Thymus (tissue), 11 donors: ENCODE data around the gene PRSS12. TPM values are rescaled to one million over a fixed set of nuclear protein-coding genes. Genes with fewer than 3 reads are reported as not detected.

ENCODE experiments used
- DNase-seq, 9 donors: peaks; one replicate each; pipeline ENCODE4 v3.0.0-alpha.2; 2013; ENCODE audit warnings: low spot score in 9 of 9, low read depth in 6 of 9, missing footprints in 1 of 9
- H3K27ac ChIP-seq, 2 donors: one replicate each; pipeline ENCODE4 v1.5.1; 2013; ENCODE audit warnings: control low read depth in 1 of 2, low read depth in 1 of 2, low read length in 1 of 2, mild to moderate bottlenecking in 1 of 2, moderate library complexity in 1 of 2
- H3K27me3 ChIP-seq, 2 donors: one replicate each; pipeline ENCODE4 v1.5.1; 2013; ENCODE audit warnings: low read length in 1 of 2; ENCODE audit not compliant: control insufficient read depth in 2 of 2, insufficient read depth in 1 of 2
- H3K36me3 ChIP-seq, 2 donors: one replicate each; pipeline ENCODE4 v1.5.1; 2013; ENCODE audit warnings: low read length in 1 of 2, mild to moderate bottlenecking in 1 of 2, moderate library complexity in 1 of 2; ENCODE audit not compliant: control insufficient read depth in 2 of 2, insufficient read depth in 2 of 2
- H3K4me1 ChIP-seq, 2 donors: one replicate each; pipeline ENCODE4 v1.5.1; 2013; ENCODE audit warnings: low read length in 2 of 2; ENCODE audit not compliant: control insufficient read depth in 2 of 2, insufficient read depth in 2 of 2
- H3K4me3 ChIP-seq, 2 donors: one replicate each; pipeline ENCODE4 v1.5.1; 2013; ENCODE audit warnings: low read length in 2 of 2, control low read depth in 1 of 2, mild to moderate bottlenecking in 1 of 2
- H3K9me3 ChIP-seq, 2 donors: one replicate each; pipeline ENCODE4 v1.5.1; 2013; ENCODE audit warnings: low read length in 1 of 2, mild to moderate bottlenecking in 1 of 2; ENCODE audit not compliant: control insufficient read depth in 2 of 2, insufficient read depth in 1 of 2
- WGBS: extraction: QIAGEN DNeasy Blood & Tissue Kit; methylation state at CpG from one replicate; pipeline ENCODE4 v1.1.7; 2013; 5-methylcytosine and 5-hydroxymethylcytosine counted together
- polyA plus RNA-seq: library from polyadenylated mRNA; stranded (reverse); fragments of 200-250 nt; gene quantifications from one replicate; pipeline ENCODE4 v1.2.3, GENCODE V29; 2013
- total RNA-seq: library from RNA; stranded (reverse); fragments of 120-200 nt; gene quantifications from one replicate; pipeline ENCODE4 v1.2.4, GENCODE V29; 2013
- donor health status: healthy.

PRSS12 gene
- total and polyA plus RNA-seq, 2 donors, result 1.5 to 3.3 TPM

- Histone ChIP-seq H3K4me1 (no peaks in the 10 kb centered on the region), H3K27ac (no peak overlapping the region), H3K4me3 (no peak overlapping the region), H3K27me3 (no peaks in the 10 kb centered on the region), H3K36me3 (no peaks in the 10 kb centered on the region), H3K9me3 (no peaks in the 10 kb centered on the region)
- DNase-seq, result no peak
- WGBS, result 95% methylated on average over 4 of the region's 4 CpGs
Measured at GRCh38 chr4:118335774-118336173, 17.0 kb downstream of the PRSS12 start.

DNA sequence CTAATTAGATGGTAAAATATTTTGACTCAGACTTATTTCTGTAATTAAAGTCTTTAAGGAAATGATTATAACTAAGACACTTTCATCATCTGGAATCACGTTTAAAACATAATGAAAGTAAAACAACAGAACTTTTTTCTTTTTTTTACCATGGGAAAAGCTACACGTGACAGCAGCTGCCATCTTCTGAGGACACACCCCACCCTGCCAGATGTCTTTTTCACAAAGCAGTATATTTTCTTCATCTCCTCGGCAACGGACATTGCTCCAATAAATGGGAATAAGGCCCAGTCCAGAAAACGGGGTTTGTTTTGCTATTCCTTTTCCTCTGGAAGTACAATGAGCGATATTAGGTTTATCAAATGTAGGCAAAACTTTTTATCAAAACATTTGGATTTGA, 17.5 kb downstream of the PRSS12 start:
- Histone ChIP-seq H3K4me3 (no peak overlapping the region), H3K27me3 (no peaks in the 10 kb centered on the region), H3K4me1 (no peaks in the 10 kb centered on the region), H3K9me3 (no peaks in the 10 kb centered on the region), H3K27ac (no peak overlapping the region), H3K36me3 (no peaks in the 10 kb centered on the region)
- WGBS, result 82% methylated on average over 6 of the region's 6 CpGs
- DNase-seq, result no peak

- 95% methylated on average over 3 of the region's 3 CpGs for whole genome bisulfite sequencing
- Histone ChIP-seq H3K4me1 (no peaks in the 10 kb centered on the region), H3K27ac (no peak overlapping the region), H3K9me3 (no peaks in the 10 kb centered on the region), H3K4me3 (no peak overlapping the region), H3K36me3 (no peaks in the 10 kb centered on the region), H3K27me3 (no peaks in the 10 kb centered on the region)
- no peak for DNase-seq
Measured at GRCh38 chr4:118331352-118331751, 21.5 kb downstream of the PRSS12 start.

DNA sequence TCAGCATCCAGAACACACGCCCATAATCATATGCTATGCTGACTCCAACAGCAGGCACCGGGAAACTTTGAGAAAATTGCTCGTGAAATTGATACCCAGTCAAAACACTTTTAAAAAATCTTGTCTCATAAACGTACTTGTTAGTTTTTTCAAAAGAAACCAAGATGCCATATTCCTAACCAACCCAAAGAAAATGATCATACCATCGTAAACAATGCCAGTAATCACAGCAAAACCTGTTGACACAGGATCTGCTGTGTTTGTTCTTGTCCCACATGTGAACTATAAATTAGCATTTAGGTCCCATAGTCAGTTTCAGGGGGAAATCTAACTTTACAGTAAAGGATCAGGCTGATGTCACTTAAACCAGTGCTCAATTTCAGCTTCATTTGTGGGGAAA, 23.0 kb downstream of the PRSS12 start:
- Histone ChIP-seq H3K27ac (no peak overlapping the region), H3K27me3 (no peaks in the 10 kb centered on the region), H3K36me3 (no peaks in the 10 kb centered on the region), H3K4me1 (no peaks in the 10 kb centered on the region), H3K4me3 (no peak overlapping the region), H3K9me3 (no peaks in the 10 kb centered on the region)
- WGBS, result 97% methylated on average over 5 of the region's 5 CpGs
- no peak for DNase-seq

DNA sequence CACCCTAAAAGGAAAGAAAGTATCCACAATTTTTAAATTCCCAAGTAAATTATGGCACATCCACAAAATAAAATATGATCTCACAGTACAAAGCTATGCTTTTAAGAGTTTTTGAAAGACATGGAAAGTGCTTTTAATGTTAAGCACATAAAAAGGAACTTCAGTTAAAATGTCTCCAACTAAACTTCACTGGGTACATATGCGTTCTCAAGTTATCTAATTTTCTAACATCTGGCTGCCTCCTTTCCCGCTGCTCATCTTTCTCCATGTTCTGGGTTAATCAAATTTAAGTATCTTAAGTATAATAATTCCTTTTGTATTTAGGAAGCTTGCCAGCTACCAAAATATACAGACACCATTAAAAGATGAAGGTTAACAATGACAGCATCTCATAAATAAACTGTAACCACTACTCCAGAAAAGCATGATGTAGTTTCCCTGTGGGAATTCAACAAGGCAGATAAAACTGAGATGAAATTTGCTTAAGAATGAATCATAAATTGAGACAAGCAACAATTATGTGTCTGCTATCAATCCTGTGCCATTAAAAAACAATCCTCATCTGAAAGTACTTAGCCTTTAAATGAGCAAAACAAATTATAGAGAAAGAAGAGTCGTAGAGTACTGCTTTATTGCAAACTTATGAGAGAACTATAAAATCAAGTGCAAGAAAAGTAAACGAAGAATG, 25.1 kb downstream of the PRSS12 start:
- H3K36me3 ChIP-seq, result no peaks in the 10 kb centered on the region
- no peak for DNase-seq
- WGBS, result 96% methylated on average over 4 of the region's 4 CpGs
- no peaks in the 10 kb centered on the region for H3K4me1 ChIP-seq
- no peak overlapping the region for H3K4me3 ChIP-seq
- no peaks in the 10 kb centered on the region for H3K9me3 ChIP-seq
- H3K27me3 ChIP-seq, result no peaks in the 10 kb centered on the region
- no peak overlapping the region for H3K27ac ChIP-seq

GRCh38 chr4:118326585-118326984, 26.2 kb downstream of the PRSS12 start:
- Histone ChIP-seq H3K9me3 (no peaks in the 10 kb centered on the region), H3K4me1 (no peaks in the 10 kb centered on the region), H3K27ac (no peak overlapping the region), H3K36me3 (no peaks in the 10 kb centered on the region), H3K4me3 (no peak overlapping the region), H3K27me3 (no peaks in the 10 kb centered on the region)
- 77% methylated on average over 2 of the region's 2 CpGs for WGBS
- DNase-seq, result no peak

DNA sequence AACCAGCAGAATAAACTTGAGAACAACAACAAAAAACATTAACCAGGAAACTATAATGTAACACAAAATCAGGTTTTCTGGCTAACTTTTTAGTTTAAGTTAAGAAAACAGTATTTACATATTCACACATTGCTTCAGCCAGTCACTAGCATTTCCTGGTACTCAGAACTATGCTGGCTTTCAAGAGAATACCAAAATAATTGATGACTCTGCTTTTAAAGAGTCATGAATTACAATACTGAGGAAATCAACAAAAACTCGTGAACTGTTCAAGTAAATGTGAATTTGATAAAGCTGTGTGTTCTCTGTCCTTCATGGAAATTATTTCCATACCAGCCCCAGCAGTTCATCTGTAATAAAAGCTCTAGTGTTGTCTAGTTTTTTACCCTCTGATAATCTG, 27.4 kb downstream of the PRSS12 start:
- Histone ChIP-seq H3K27me3 (no peaks in the 10 kb centered on the region), H3K27ac (no peak overlapping the region), H3K36me3 (no peaks in the 10 kb centered on the region), H3K4me1 (no peaks in the 10 kb centered on the region), H3K9me3 (no peaks in the 10 kb centered on the region), H3K4me3 (no peak overlapping the region)
- DNase-seq, result no peak
- 94% methylated on average over 1 of the region's 1 CpG for WGBS

- no peak overlapping the region for H3K27ac ChIP-seq
- H3K4me3 ChIP-seq, result no peak overlapping the region
- no peaks in the 10 kb centered on the region for H3K9me3 ChIP-seq
- H3K27me3 ChIP-seq, result no peaks in the 10 kb centered on the region
- no peaks in the 10 kb centered on the region for H3K4me1 ChIP-seq
- DNase-seq, result no peak
- no peaks in the 10 kb centered on the region for H3K36me3 ChIP-seq
- WGBS, result 93% methylated on average over 5 of the region's 5 CpGs
Measured at GRCh38 chr4:118322831-118323502, 29.8 kb downstream of the PRSS12 start.

DNA sequence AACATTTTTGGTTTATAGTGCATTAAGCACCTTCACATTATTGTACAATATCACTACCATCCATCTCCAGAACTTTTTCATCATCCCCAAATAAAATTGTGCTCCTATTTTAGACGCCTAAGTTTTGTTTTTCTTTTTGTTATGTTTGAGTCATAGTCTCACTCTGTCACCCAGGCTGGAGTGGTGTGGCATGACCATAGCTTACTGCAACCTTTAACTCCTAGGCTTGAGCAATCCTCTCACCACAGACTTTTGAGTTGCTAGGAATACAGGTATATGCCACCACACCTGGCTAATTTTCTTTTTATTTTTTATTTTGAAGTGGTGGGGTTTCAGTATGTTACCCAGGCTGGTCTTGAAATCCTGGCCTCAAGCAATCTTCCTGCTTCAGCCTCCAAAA, 33.9 kb downstream of the PRSS12 start:
- Histone ChIP-seq H3K27me3 (no peaks in the 10 kb centered on the region), H3K4me3 (no peak overlapping the region), H3K9me3 (no peaks in the 10 kb centered on the region), H3K36me3 (no peaks in the 10 kb centered on the region), H3K4me1 (no peaks in the 10 kb centered on the region), H3K27ac (no peak overlapping the region)
- WGBS, result 89% methylated on average over 1 of the region's 1 CpG
- no peak for DNase-seq
